GM19193 (cell line): Measurements from ENCODE around the gene ZSWIM3.

Source experiments
- POLR2A ChIP-seq: IDR thresholded peaks from 4 replicates; pipeline ENCODE4 v1.6.1; 2011; ENCODE audit not compliant: insufficient read depth, insufficient read length; ENCODE audit errors: extremely low read depth

ZSWIM3 gene

DNA sequence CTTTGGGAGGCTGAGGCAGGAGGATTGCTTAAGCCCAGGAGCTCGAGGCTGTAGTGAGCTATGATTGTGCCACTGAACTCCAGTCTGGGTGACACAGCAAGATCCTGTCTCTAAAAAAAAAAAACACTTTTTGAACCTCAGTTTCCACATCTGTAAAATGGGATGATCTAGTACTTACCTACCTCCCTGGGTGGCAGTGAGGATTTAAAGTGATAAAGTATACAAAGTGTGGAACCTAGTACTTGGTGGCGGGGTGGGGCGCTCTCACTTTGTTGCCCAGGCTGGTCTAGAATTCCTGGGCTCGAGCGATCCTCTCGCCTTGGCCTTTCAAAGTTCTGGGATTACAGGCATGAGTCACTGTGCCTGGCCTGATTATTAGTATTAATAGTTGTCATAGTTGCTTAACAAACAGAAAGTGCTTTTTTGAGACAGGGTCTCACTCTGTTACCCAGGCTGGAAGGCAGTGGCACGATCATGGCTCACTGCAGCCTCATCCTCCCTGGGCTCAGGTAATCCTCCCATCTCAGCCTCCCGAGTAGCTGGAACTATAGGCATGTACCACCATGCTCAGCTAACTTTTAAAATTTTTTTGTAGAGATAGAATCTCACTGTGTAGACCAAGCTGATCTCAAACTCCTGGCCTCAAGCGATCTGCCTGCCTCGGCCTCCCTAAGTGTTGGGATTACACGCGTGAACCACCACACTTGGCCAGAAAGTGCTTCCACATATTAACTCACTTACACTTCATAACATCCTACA lies 61.5 kb downstream of the ZSWIM3 start:
- TF ChIP-seq POLR2A, result no peak

DNA sequence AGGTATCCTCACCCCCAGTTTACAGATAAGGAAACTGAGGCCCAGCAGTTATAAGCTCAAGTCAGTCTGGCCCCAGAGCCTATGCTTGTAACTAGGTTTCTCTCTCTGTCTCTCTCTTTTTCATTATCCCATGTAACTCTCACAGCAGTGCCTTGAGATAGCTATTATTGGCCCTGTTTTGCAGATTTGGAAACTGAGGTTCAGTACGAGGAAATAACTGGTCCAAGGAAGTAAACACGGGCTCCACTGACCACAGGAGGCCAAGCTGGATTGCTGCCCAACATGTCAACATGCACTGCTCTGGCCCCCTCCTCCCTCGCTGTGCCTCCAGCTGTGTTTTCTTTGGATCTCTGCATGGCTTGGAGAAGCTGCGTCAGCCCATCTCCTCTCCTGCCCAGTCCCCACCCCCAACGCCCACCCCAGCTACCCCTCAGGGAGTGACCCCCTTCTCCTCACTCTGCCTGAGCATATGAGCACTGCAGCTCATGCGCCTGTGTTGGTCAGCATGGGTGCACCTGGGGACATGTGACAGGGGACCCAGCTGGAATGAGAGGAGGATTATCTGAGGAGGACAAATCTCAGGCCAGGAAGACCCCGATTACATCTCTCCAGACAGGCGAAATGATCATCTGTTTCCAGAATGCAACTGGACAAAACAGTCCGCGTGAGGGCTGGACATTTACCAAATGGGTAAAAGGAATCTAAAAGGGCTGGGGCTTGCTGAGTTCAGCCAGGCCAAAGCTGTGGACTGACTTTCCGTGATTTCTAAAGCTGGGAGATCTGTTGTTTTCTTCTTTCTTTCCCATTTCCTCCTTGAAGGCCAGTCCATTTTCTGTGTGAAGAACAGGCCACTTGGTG lies 62.4 kb downstream of the ZSWIM3 start:
- no peak for TF ChIP-seq POLR2A

DNA sequence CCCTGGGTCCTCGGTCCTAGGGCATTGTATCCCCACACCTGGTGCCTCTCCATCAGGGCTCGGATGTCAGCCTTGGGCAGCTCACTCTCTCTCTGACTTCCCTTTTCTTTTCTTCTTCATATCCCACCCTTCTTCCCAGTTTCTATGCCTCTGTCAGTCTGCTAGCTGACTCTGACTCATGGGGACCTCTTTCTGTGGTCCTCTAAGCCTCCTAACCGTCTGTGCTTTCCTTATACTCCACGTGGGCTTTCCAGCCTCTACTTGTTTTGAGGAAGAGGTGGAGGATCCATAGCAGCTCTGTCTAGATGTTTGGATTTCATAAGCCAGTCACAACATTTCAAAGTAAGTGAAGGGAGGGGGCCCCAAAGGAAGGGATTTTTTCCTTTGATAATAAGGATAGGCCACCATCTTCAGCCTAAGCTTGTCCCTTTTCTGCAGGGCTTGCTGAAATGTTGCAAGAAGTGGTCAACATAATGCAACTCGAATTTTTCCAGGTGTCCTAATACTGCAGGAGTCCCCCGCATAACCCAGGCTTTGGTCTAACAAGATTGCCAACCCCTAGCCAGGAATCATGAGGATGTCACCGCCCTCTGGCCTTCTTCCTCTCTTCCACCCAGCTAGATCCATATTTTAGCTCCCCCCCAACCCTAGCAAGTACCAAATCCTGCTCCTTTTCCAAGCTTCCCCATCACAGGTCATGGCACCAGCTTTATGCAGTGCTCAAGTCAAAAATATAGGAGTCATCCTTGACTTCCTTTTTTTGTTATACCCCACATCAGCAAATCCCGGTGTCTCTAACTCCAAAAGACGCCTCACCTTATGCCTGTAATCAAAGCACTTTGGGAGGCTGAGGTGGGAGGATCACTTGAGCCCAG lies 63.3 kb downstream of the ZSWIM3 start:
- TF ChIP-seq POLR2A, result no peak

DNA sequence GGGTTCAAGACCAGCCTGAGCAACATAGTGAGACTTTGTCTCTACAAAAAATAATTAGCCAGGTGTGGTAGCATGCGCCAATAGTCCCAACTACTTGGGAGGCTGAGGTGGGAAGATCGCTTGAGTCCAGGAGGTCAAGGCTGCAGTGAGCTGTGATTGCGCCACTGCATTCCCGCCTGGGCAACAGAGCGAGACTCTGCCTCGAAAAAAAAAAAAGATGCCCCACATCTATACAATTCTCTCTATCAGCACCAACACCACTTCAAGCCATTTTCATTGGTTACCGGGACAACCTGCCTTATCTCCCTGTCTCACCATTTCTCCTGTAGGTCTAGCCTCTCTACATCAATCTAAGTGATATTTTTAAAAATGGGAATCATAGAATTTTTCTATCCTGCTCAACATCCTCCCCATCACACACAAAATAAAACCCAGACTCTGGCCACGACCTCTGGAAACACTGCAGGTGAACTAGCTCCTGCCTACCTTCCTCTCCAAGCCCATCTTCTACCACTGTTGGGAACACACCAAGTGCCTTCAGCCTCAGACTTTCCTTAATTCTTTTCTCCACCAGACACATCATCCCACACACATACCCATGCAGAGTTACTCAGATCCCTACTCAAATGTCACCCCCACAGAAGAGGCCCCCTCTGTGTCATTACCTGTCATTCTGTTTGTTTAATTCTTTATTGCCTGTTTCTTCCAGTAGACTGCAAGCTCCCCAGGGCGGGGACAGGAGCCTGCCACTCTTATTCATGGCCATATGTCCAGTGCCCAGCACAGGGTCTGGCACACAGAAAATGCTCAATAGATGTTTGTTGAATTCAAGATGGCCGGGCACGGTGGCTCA lies 64.1 kb downstream of the ZSWIM3 start:
- no peak for TF ChIP-seq POLR2A

DNA sequence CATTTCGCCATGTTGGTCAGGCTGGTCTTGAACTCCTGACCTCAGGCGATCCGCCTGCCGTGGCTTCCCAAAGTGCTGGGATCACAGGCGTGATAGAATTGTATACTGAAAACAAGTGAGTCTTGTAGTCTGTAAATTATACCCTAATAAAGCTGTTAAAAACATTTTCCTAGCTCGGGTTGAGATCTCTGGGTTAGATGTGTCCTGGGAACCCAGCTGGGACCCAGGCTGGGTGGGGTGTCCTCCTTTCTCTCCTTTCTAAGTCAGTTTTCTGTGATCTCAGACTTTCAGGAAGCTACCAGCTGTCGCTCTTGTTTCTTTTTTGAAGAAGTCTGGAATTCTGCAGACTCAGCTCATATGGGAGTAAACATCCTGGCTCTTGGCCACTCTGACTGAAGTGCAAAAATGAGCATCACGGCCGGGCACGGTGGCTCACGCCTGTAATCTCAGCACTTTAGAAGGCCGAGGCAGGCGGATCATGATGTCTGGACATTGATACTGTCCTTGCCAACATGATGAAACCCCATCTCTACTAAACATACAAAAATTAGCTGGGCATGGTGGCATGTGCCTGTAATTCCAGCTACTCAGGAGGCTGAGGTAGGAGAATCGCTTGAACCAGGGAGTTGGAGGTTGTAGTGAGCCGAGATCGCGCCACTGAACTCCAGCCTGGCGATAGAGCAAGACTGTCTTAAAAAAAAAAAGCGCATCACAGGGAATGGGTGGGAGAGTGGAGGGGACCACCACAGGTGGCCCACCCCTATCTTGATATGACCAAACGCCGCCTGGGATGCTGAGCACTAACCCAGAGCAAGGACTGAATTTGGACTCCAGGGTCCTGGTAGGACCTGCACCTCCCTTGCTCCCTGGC lies 67.2 kb downstream of the ZSWIM3 start:
- no peak for TF ChIP-seq POLR2A

DNA sequence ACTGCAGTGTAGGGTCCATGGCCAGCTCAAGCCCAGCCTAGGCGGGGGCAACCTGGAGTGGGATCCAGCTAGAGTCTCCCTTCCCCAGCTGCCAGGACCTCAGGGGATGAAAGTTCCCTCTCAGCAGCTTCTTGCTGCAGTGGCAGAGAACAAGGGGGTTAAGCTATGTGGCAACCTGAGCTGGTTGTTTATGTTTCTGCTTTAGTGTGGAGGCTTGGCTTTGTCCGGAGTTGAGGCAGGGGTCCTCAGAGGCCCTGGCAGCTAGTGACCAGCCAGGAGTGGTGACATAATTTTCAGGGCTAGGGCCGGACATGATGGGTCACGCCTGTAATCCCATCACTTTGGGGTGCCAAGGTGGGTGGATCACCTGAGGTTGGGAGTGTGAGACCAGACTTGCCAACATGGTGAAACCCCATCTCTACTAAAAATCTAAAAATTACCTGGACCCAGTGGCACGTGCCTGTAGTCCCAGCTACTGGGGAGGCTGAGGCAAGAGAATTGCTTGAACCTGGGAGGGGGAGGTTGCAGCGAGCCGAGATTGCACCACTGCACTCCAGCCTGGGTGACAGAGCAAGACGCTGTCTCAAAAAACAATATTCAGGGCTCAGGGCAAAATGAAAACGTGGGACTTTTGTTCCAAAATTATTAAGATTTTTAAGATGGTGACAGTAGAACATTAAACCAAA lies 68.5 kb downstream of the ZSWIM3 start:
- no peak for TF ChIP-seq POLR2A

DNA sequence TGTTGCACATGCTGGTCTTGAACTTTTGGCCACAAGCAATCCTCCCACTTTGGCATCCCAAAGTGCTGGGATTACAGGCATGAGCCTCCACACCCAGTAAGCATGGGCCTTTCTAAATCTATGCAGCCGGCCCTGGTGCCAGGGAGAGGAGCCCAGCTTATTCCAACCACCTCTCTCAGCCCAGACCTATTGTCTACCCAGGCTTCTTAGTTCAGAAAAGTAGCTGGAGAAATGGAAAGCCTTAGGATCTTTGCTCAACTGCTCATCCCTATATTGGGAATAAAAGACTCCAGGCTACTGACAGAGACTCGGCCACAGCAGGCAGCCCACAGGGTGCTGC lies 69.3 kb downstream of the ZSWIM3 start:
- TF ChIP-seq POLR2A, result no peak

DNA sequence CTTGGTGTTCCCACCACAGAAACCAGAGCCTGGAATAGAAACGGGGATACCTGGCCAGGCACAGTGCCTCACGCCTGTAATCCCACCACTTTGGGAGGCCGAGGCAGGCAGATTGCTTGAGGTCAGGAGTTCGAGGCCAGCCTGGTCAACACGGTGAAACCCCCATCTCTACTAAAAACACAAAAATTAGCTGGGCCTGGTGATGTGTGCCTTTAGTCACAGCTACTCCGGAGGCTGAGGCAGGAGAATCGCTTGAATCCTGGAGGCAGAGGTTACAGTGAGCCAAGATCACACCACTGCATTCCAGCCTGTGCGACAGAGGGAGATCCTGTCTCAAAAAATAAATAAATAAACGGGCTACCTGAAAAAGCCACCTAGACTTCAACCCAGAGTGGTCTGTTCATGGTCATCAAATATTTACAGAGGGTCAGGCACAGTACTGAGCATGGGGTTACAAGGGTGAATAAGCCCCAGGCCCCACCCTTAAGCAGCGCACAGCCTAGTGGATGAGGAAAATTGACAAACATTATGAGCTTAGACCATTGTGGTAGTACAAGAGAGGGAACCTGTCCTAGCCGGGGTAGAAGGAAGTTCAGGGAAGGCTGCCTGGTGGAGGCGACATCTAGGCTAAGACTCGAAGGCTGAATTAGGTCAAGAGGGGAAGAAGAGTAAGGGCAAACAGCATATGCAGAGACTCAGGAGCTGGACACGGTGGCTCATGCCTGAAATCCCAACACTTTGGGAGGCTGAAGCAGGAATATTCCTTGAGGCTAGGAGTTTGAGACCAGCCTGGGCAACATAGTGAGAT lies 69.9 kb downstream of the ZSWIM3 start:
- TF ChIP-seq POLR2A, result no peak
